Subcutaneous abdominal adipose tissue (tissue), 5 donors: ENCODE results near the gene KPNA2.
A peak's percentile ranks its signal among the peaks of the same experiment; 100 is the strongest.
"Not testable (repeated sequence)": the region's sequence is repeated elsewhere in the genome, so short reads cannot be mapped to it uniquely, and the experiment has no call there.

ENCODE experiments used
- H3K27ac ChIP-seq: one replicate; pipeline ENCODE4 v1.7.0; 2013; ENCODE audit warnings: low read depth, mild to moderate bottlenecking, inconsistent platforms, low read length, moderate library complexity
- H3K27me3 ChIP-seq, 5 donors: one replicate each; pipeline ENCODE4 v1.7.0; 2013; ENCODE audit warnings: low read length in 5 of 5, inconsistent platforms in 1 of 5; ENCODE audit not compliant: control insufficient read depth in 5 of 5, insufficient read depth in 4 of 5
- H3K36me3 ChIP-seq, 5 donors: one replicate each; pipeline ENCODE4 v1.7.0; 2013; ENCODE audit warnings: low read length in 5 of 5; ENCODE audit not compliant: control insufficient read depth in 5 of 5, insufficient read depth in 5 of 5
- H3K4me1 ChIP-seq, 5 donors: one replicate each; pipeline ENCODE4 v1.7.0; 2013; ENCODE audit warnings: low read length in 5 of 5, mild to moderate bottlenecking in 3 of 5, moderate library complexity in 1 of 5; ENCODE audit not compliant: control insufficient read depth in 5 of 5, insufficient read depth in 5 of 5
- H3K4me3 ChIP-seq, 5 donors: one replicate each; pipeline ENCODE4 v1.7.0; 2013; ENCODE audit warnings: low read length in 5 of 5, low read depth in 1 of 5
- H3K9ac ChIP-seq, 5 donors: one replicate each; pipeline ENCODE4 v1.7.0; 2013; ENCODE audit warnings: low read length in 5 of 5, mild to moderate bottlenecking in 4 of 5, moderate library complexity in 3 of 5
- H3K9me3 ChIP-seq, 5 donors: one replicate each; pipeline ENCODE4 v1.7.0; 2013; ENCODE audit warnings: low read length in 5 of 5; ENCODE audit not compliant: control insufficient read depth in 5 of 5
- donor health status: healthy.
- donor health status: healthy.
- donor health status: healthy.
- donor health status: healthy.
- donor health status: healthy.

KPNA2 gene

GRCh38 chr17:68077498-68077897, 42.0 kb downstream of the KPNA2 start:
- not testable (repeated sequence) for H3K9me3 ChIP-seq, H3K36me3 ChIP-seq, H3K4me1 ChIP-seq, H3K27ac ChIP-seq, H3K4me3 ChIP-seq, H3K27me3 ChIP-seq, H3K9ac ChIP-seq

- Histone ChIP-seq H3K27me3 (no peaks in the 10 kb centered on the region), H3K4me3 (no peak overlapping the region), H3K9ac (no peak overlapping the region), H3K36me3 (no peaks in the 10 kb centered on the region), H3K4me1 (peaks cover 0 to 4% (median 2%) of the 10 kb centered on the region in 5 donors), H3K27ac (no peak overlapping the region), H3K9me3 (no peaks in the 10 kb centered on the region)
These were observed 45.0 kb downstream of the KPNA2 start for GRCh38 chr17:68080411-68081150.

- H3K9me3 ChIP-seq, H3K27me3 ChIP-seq, H3K9ac ChIP-seq, H3K36me3 ChIP-seq, H3K27ac ChIP-seq, H3K4me3 ChIP-seq: not testable (repeated sequence)
- H3K4me1 ChIP-seq = peaks cover 0 to 10% (median 4%) of the 10 kb centered on the region in 5 donors
These were observed 46.0 kb downstream of the KPNA2 start for GRCh38 chr17:68081305-68082265.

- Histone ChIP-seq H3K4me3 (peak overlapping the region in 2 of 5 donors; percentile 36 to 37), H3K9ac (peak overlapping the region in 1 of 5 donors; percentile 35), H3K27ac (no peak overlapping the region), H3K27me3 (no peaks in the 10 kb centered on the region), H3K4me1 (peaks cover 0 to 10% (median 4%) of the 10 kb centered on the region in 5 donors), H3K36me3 (no peaks in the 10 kb centered on the region), H3K9me3 (no peaks in the 10 kb centered on the region)
These were observed 50.3 kb downstream of the KPNA2 start for GRCh38 chr17:68085771-68086381.

GRCh38 chr17:68086666-68087065, 51.1 kb downstream of the KPNA2 start:
- not testable (repeated sequence) for H3K4me3 ChIP-seq

GRCh38 chr17:68087131-68087623, 51.6 kb downstream of the KPNA2 start:
- H3K36me3 ChIP-seq, H3K27me3 ChIP-seq, H3K9ac ChIP-seq, H3K27ac ChIP-seq, H3K4me3 ChIP-seq, H3K9me3 ChIP-seq: not testable (repeated sequence)
- H3K4me1 ChIP-seq = peaks cover 0 to 10% (median 4%) of the 10 kb centered on the region in 5 donors

More at GRCh38 chr17:68086666-68087065, 51.1 kb downstream of the KPNA2 start:
- H3K27me3 ChIP-seq, H3K27ac ChIP-seq, H3K36me3 ChIP-seq, H3K9me3 ChIP-seq, H3K9ac ChIP-seq: not testable (repeated sequence)
- peaks cover 0 to 10% (median 4%) of the 10 kb centered on the region in 5 donors for H3K4me1 ChIP-seq

GRCh38 chr17:68087851-68088250, 52.3 kb downstream of the KPNA2 start:
- H3K9me3 ChIP-seq = no peaks in the 10 kb centered on the region
- H3K4me3 ChIP-seq = no peak overlapping the region
- no peaks in the 10 kb centered on the region for H3K36me3 ChIP-seq
- no peak overlapping the region for H3K27ac ChIP-seq
- no peak overlapping the region for H3K9ac ChIP-seq
- H3K4me1 ChIP-seq = peaks cover 0 to 10% (median 4%) of the 10 kb centered on the region in 5 donors
- no peaks in the 10 kb centered on the region for H3K27me3 ChIP-seq

GRCh38 chr17:68089881-68090280, 54.3 kb downstream of the KPNA2 start:
- peaks cover 0 to 10% (median 4%) of the 10 kb centered on the region in 5 donors for H3K4me1 ChIP-seq
- no peak overlapping the region for H3K9ac ChIP-seq
- no peak overlapping the region for H3K27ac ChIP-seq
- H3K27me3 ChIP-seq = no peaks in the 10 kb centered on the region
- no peak overlapping the region for H3K4me3 ChIP-seq
- H3K9me3 ChIP-seq = no peaks in the 10 kb centered on the region
- H3K36me3 ChIP-seq = no peaks in the 10 kb centered on the region

GRCh38 chr17:68094481-68095078, 59.0 kb downstream of the KPNA2 start:
- Histone ChIP-seq H3K36me3 (no peaks in the 10 kb centered on the region), H3K27me3 (no peaks in the 10 kb centered on the region), H3K4me1 (no peaks in the 10 kb centered on the region), H3K9me3 (no peaks in the 10 kb centered on the region), H3K27ac (no peak overlapping the region), H3K4me3 (no peak overlapping the region), H3K9ac (no peak overlapping the region)
